Endometrial microvascular endothelial cells (primary cell): ENCODE results near the gene FAU. TPM values are rescaled to one million over a fixed set of nuclear protein-coding genes. Genes with fewer than 3 reads are reported as not detected.

Experiments used
- in situ Hi-C: cut with HindIII; loops from 2 replicates; pipeline ENCODE4 v1.10.0; 2017; ENCODE audit warnings: low sequenced_read_pairs, low pct_unique_long_range_greater_than_20kb; ENCODE audit errors: inconsistent ontology term
- total RNA-seq: library from RNA; depleted of rRNA; stranded (reverse); fragments of >200 nt; gene quantifications from one replicate; pipeline ENCODE4 v1.2.3, GENCODE V29; 2015; ENCODE audit errors: inconsistent ontology term

The FAU gene
- total RNA-seq, 1 donor from 2014 or later = 393 TPM

DNA sequence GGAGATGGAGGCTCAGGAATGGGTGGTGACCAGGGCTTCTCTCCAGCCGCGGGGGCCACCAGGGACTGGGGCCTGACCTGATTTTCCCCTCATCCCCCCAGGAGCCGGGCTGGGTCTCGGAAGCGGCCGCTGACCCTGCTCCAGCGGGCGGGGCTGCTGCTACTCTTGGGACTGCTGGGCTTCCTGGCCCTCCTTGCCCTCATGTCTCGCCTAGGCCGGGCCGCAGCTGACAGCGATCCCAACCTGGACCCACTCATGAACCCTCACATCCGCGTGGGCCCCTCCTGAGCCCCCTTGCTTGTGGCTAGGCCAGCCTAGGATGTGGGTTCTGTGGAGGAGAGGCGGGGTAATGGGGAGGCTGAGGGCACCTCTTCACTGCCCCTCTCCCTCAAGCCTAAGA, 34.1 kb downstream of the FAU start:
- in situ Hi-C loops = no loop called here

DNA sequence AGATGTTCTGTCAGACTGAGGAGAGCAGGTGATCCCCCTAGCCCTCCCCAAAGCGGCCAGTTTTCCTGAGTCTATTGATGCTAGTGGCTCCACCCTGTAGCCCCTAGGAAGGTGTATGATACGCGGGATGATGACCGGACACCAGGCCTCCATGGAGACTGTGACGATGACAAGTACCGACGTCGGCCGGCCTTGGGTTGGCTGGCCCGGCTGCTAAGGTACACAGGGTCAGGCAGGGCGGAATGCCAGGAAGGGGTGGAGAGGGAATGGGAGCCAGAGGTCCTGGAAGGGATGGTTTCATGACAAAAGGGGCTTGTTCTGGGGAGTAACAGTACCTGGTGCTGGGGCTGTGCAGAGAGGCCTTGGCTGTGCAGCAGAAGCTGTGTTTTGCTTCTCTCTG, 34.7 kb downstream of the FAU start:
- in situ Hi-C loops = no loop called here

DNA sequence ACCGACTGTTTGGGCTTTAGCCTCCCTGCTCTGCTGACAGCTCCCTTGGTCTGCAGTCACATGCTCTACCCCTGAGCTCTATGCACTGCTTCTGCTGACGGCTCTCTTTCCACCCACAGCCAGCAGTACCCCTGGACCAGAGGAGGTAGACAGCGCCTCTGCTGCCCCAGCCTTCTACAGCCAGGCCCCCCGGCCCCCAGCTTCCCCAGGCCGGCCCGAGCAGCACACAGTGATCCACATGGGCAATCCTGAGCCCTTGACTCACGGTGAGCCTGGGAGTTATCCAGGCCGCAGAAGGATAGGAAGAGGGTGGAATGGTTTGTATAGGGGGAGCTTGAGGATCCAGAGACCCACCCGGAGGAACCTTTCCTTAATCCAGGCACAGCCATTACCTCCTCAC, 35.1 kb downstream of the FAU start:
- in situ Hi-C loops = no loop called here

DNA sequence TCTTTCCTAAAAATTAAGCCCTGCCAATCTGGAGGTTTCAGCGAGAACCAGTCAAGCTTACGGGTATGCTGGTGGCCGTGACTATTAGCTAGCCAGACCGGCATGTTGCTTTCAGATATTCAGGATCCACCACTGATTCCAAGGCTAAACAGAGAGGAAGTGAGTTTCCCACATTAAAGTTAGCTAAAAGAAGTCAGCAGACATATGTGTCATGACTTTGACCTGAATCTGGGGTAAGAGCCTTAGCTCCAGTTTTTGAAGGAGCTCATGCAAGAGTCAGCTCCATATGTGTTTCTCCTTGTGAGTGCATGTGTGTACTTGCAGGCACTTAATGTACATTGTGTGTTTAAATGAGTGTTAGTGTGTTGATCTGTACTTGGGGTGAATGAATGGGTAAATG, 36.5 kb downstream of the FAU start:
- in situ Hi-C loops = no loop called here

DNA sequence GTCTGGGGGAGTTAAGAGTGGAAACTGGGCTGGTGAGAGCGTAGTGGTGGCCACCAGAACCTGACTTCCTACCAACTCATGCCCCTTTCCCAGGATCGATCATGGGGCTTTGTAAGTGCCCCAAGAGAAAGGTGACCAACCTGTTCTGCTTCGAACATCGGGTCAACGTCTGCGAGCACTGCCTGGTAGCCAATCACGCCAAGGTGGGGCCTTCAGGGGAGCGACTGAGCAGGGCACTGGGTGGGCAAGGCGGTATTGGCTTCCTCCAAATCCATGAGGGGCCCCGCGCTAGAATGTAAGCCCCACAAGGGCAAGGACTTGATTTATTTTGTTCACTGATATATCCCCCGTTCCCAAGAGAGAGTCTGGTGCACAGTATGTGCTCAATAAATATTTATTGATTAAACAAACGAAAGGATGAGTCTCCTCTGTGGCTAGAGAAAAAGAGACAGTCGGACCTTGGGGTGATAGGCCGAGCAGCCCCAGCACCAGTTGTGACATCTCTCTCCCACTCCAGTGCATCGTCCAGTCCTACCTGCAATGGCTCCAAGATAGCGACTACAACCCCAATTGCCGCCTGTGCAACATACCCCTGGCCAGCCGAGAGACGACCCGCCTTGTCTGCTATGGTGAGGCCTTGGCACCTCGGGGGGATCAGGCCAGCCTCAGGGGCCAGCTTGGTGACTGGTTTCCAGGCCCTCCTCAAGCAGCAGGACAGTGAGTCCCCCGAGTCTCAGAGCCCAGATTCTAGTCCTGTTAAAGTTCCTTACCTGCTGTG, 37.1 kb downstream of the FAU start:
- in situ Hi-C loops = no loop called here

DNA sequence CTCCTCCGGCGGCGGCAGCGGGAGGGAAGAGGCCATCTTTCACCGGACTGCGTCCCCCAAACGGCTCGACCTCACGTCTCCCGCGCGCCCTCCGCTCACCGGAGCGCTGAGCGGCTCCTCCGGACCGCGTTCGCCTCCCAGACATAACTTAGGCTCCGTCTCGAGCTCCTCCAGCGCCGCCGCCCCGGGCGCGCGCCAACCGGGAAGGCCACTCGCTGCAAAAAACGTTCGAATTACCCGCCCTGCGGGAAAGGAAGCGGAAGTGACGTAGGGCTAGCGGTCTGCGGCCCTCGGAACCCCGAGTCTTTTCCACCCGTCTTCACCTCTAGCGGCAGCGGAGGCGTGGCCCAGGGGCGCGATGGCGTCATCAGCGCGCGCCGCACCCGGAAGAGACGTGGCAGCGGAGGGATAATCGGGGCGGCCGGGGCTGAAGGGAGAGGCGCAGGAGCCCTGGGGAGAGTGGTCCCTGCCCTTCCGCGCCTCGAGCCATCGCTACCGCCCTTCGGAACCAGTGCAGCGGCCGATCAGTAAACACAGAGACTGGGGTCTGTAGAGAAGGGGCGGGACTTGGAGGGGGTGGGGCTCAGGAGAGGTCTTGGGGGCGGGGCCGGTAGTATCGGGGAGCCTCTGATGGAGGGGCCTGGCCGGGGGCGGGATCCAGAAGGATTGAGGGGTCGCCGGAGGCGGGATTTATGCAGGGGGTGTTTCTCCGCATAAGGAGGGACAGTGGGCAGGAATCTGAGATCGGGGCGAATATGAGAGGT, 37.9 kb downstream of the FAU start, which contains the start of the genes CDCA5 and ZFPL1:
CDCA5 (minus strand) TSS at position 207 of the 764 bp plus-strand sequence; CDS start at position 145, 62 bp downstream.
ZFPL1 (plus strand) TSS at position 389 of the 764 bp plus-strand sequence. CDS start 477 bp downstream, outside the sequence.
- in situ Hi-C loops = no loop called here

DNA sequence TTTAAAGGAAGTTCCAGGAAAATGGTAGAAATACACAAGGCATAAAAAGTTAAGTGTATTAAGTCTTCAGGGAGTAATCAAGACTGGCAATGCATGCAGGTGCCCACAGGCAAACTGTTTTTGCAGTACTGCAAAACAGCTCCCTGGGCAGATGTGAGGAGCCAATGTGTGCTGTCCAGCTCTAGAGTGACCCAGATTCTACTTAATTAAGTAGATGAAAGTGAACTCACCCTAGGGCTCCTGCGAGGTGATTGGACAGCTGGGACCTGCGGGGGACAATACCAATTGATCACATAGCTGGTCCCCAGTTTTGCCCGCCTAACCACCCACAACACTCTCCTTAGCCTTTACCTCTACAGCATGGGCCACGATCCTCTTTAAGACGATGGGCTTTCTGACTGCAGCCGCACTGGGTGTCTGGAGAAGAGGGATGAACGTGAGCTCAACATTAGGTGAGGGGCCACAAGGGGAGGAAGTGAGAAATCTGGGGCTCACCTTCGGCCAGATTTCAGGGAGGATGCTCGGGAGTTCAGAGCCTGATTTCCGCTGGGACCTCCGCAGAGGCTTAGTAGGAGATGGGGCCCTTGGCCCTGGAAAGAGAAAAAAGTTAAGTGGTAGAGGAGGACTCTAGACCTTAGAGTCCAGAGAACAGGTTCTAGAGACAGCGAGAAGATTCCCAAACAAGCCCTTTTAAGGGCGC, 38.6 kb downstream of the FAU start:
- in situ Hi-C loops = no loop called here

DNA sequence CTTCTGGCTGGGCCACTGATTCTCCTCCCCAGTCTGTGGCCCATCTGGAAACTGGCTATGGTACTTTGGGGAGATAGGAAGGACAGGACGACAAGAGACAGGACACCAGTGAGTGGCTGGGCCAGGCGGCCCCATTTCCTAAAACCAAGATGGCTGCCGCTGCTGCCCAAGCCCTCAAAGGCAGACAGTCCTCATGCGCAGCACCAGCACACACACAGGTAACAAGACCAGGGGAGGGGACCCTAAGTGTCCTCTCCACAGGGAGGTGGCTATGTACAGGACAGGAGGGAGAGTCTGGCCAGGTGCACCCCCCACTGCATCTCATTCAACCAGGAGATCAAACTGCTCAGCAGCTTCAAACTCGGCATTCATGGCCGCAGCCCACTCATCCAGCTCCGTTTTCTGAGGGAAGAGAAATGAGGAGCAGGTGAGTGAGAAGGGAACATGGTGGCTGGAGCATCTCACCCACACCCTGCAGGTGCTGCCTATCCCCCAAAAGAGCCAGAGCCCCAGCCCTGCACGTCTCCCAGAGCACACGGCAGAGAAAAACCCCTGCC, 43.1 kb downstream of the FAU start:
- in situ Hi-C loops = no loop called here

DNA sequence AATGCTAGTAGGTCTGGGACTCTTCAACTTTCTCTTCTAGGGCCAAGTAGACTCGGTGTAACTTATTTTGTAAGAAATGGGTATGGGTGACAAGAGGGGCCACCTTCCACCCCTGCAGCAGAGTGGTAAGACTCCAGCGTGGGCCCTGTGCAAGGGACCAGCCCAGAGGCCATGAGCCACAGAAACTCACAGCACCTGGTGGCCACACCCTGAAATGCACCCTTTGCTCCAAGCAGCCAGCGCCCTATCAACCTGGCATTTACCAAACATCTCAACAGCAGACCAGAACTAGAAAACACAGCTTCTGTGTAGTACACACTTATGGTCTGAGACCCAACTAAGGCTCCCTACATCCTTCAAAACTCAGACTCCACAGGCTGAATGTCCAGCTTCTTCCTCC, 43.8 kb downstream of the FAU start:
- in situ Hi-C loops = no loop called here

DNA sequence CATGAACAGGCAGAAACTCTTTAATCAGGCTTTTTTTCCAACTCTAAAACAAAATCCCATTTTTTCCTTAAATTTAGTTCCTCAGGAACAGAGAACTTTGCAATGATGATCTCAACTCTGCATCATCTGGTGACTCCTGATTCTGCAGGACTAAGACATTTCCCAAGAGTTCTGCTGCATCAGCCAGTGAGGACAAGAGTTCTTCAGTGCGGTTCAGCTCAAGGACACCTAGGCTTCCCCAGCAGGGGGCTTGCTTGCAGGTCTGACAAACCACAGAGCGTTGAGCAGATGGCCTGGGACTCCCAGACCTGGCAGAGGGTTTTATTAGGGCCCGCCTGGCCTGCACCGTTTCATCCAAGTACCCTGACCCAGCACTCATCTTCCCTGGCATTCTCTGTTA, 44.5 kb downstream of the FAU start:
- in situ Hi-C loops = no loop called here

DNA sequence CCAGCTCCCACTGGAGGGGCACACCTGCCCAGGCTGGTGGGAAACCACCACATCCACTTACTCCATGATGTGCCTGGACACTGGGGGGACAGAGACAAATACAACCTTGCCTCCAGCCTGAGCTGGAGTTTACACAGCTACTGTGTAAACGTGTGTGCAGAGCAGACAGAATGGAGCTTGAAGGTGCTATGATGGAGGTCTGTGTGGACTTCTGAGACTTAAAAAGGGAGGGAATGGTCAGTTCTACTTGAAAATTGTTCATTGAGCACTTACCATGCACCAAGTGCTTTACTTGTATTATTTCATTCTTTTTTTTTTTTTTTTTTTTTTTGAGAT, 49.3 kb downstream of the FAU start:
- in situ Hi-C loops = no loop called here

DNA sequence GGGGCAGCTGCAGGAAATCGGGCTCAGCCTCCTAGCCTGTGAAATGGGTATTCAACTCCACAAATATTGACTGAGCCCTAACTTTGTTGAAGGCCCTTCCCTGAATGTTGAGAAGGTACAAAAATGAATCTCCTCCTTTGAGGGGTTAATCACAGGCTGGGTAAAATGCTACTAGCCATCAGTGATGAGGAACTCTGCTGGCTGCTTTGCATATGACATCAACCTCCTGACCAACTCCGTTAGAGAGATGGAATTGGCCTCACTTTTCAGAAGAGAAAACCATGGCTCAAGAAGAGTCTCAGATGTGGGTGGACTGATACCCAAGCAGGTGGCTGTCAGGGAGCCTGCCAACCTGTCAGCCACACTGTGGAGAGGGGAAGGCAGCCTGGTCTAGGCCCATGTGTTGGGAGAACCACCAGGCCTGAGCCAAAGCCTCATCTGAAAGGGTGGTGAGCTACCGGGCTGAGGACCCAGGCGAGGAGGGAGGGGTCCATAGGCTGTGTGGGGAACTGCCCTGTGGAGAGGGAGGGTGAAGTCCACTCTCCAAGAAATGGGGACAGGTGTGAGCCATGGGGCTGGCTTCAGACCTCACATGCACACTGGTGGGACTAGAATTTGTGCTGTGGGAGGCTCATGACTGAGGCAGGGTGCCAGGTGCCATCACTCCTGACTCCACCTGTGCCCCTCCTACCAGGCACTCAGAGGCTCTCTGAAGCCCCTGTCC, 49.9 kb downstream of the FAU start:
- in situ Hi-C loops = no loop called here

Other genes starting within 250 kb of the FAU start
- gene EHD1, start 243.5 kb downstream of the FAU start, total RNA-seq = 202 TPM
- 26.2 TPM for gene ATG2A, start 204.9 kb downstream of the FAU start, total RNA-seq
- 26.5 TPM for gene PPP2R5B, start 197.4 kb downstream of the FAU start, total RNA-seq
- gene GPHA2, start 186.2 kb downstream of the FAU start, total RNA-seq = not detected
- not detected for gene MAJIN, start 150.0 kb downstream of the FAU start, total RNA-seq
- gene BATF2, start 125.2 kb downstream of the FAU start, total RNA-seq = 2.8 TPM
- gene ARL2, start 108.0 kb downstream of the FAU start, total RNA-seq = 92.0 TPM
- gene SNX15, start 94.7 kb downstream of the FAU start, total RNA-seq = 17.7 TPM
- 17.8 TPM for gene SAC3D1, start 80.9 kb downstream of the FAU start, total RNA-seq
- gene NAALADL1, start 63.6 kb downstream of the FAU start, total RNA-seq = 13.3 TPM
- gene CDCA5, start 38.1 kb downstream of the FAU start, total RNA-seq = 38.7 TPM
- 33.8 TPM for gene ZFPL1, start 37.9 kb downstream of the FAU start, total RNA-seq
- 219 TPM for gene VPS51, start 25.9 kb downstream of the FAU start, total RNA-seq
- 16.6 TPM for gene TM7SF2, start 10.3 kb downstream of the FAU start, total RNA-seq
- gene ZNHIT2, start 4.4 kb downstream of the FAU start, total RNA-seq = 16.1 TPM
- 56.2 TPM for gene MRPL49, start 187 bp upstream of the FAU start, total RNA-seq
- gene SYVN1, start 12.4 kb upstream of the FAU start, total RNA-seq = 33.2 TPM
- gene SPDYC, start 48.1 kb upstream of the FAU start, total RNA-seq = not detected
- 159 TPM for gene CAPN1, start 59.8 kb upstream of the FAU start, total RNA-seq
- 43.5 TPM for gene POLA2, start 139.8 kb upstream of the FAU start, total RNA-seq
- 41.4 TPM for gene CDC42EP2, start 192.7 kb upstream of the FAU start, total RNA-seq
- 44.1 TPM for gene DPF2, start 211.7 kb upstream of the FAU start, total RNA-seq
- gene TIGD3, start 232.6 kb upstream of the FAU start, total RNA-seq = not detected